Kidney epithelial cell (primary cell): Measurements from ENCODE around the gene SFN. TPM values are rescaled to one million over a fixed set of nuclear protein-coding genes. Genes with fewer than 3 reads are reported as not detected.
"Not testable (repeated sequence)": the region's sequence is repeated elsewhere in the genome, so short reads cannot be mapped to it uniquely, and the experiment has no call there.

Source experiments
- DNase-seq: peaks from one replicate; pipeline ENCODE4 v3.0.0-alpha.2; 2010; ENCODE audit warnings: low read depth
- H3K27me3 ChIP-seq: 2 replicates; pipeline ENCODE4 v1.6.0; 2011; ENCODE audit warnings: low read length; ENCODE audit not compliant: control insufficient read depth, insufficient read depth
- H3K36me3 ChIP-seq: 2 replicates; pipeline ENCODE4 v1.5.1; 2011; ENCODE audit warnings: low read length; ENCODE audit not compliant: control insufficient read depth, insufficient read depth
- H3K4me3 ChIP-seq: 2 replicates; pipeline ENCODE4 v1.5.1; 2011; ENCODE audit warnings: low read depth, mild to moderate bottlenecking, control low read depth, low read length
- CTCF ChIP-seq: IDR thresholded peaks from 2 replicates; pipeline ENCODE4 v1.5.1; 2011; ENCODE audit warnings: mild to moderate bottlenecking, moderate library complexity, low read length, control low read depth, inconsistent platforms; ENCODE audit not compliant: insufficient read depth, poor library complexity, severe bottlenecking
- total RNA-seq: library from RNA; depleted of rRNA; stranded (reverse); fragments of >200 nt; gene quantifications from 2 replicates; pipeline ENCODE4 v1.2.3, GENCODE V29; 2015

The SFN gene
- total RNA-seq, 1 donor from 2014 or later = 89.0 TPM

- Histone ChIP-seq H3K27me3 (no peaks in the 10 kb centered on the region), H3K36me3 (peaks cover 2% of the 10 kb centered on the region), H3K4me3 (no peak overlapping the region)
- TF ChIP-seq CTCF = no peak
- DNase-seq = no peak
Measured at GRCh38 chr1:26838474-26839338, 24.2 kb upstream of the SFN start.

- no peak overlapping the region for H3K4me3 ChIP-seq
- no peaks in the 10 kb centered on the region for H3K27me3 ChIP-seq
- TF ChIP-seq CTCF = no peak
- no peak for DNase-seq
- peaks cover 2% of the 10 kb centered on the region for H3K36me3 ChIP-seq
Measured at GRCh38 chr1:26839339-26839722, 23.6 kb upstream of the SFN start.

GRCh38 chr1:26839779-26840178 lies 23.2 kb upstream of the SFN start:
- Histone ChIP-seq H3K4me3 (no peak overlapping the region), H3K27me3 (no peaks in the 10 kb centered on the region), H3K36me3 (peaks cover 1% of the 10 kb centered on the region)
- TF ChIP-seq CTCF = no peak
- DNase-seq = no peak

DNA sequence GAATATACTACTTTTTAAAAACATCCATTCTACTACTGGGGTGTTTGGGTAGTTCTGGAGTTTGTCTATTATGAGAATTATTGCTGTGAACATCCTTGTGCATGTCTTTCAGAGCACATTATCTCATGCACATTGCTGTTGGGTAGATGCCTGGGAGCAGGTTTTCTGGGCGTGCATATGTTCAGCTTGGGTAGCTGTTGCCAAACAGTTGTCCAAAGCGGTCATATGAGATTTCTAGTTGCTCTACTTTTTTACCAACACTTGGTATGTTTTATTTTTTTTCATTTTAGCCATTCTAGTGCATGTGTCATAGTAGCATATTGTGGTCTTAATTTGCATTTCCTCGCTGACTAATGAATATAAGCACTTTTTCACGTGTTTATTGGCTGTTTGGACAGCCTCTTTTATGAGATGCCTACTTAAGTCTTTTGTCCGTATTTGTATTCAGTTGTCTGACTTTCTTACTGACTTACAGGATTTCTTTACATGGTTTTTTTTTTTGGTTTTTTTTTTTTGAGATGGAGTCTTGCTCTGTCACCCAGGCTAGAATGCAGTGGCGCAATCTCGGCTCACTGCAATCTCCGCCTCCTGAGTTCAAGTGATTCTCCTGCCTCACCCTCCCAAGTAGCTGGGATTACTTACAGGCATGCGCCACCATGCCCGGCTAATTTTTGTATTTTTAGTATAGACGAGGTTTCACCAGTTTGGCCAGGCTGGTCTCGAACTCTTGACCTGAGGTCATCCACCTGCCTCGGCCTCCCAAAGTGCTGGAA lies 18.3 kb upstream of the SFN start:
- Histone ChIP-seq H3K36me3 (peaks cover 1% of the 10 kb centered on the region), H3K27me3 (no peaks in the 10 kb centered on the region), H3K4me3 (no peak overlapping the region)
- no peak for DNase-seq
- TF ChIP-seq CTCF = no peak

DNA sequence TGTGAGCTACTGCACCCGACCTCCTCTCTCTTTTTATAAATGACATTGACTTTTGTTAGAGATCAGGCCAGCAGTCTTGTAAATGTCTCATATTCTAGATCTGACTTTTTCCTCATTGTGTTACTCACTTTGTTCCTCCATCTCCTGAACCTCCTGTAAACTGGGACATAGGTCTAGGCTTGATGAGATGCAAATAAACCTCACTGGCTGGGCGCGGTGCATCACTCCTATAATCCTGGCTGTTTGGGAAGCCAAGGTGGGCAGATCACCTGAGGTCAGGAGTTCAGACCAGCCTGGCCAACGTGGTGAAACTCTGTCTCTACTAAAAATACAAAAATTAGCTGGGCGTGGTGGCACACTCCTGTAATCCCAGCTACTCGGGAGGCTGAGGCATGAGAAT lies 15.1 kb upstream of the SFN start:
- H3K27me3 ChIP-seq, H3K4me3 ChIP-seq, DNase-seq, H3K36me3 ChIP-seq: not testable (repeated sequence)

GRCh38 chr1:26848499-26848898 lies 14.4 kb upstream of the SFN start:
- Histone ChIP-seq H3K27me3 (no peaks in the 10 kb centered on the region), H3K4me3 (no peak overlapping the region), H3K36me3 (peaks cover 2% of the 10 kb centered on the region)
- no peak for TF ChIP-seq CTCF
- no peak for DNase-seq
